Daoy (cell line): ENCODE results near the gene CCDC40. TPM values are rescaled to one million over a fixed set of nuclear protein-coding genes. Genes with fewer than 3 reads are reported as not detected.

ENCODE experiments used
- DNase-seq: peaks from one replicate; pipeline ENCODE4 v3.0.0-alpha.2; 2015; ENCODE audit warnings: low read depth
- total RNA-seq: library from RNA; depleted of rRNA; stranded (reverse); fragments of >200 nt; shearing (Covaris generic); gene quantifications from 2 replicates; pipeline ENCODE4 v1.2.3, GENCODE V29; 2014

Gene CCDC40
- total RNA-seq, 1 experiment from 2014 or later = 1.7 TPM

DNA sequence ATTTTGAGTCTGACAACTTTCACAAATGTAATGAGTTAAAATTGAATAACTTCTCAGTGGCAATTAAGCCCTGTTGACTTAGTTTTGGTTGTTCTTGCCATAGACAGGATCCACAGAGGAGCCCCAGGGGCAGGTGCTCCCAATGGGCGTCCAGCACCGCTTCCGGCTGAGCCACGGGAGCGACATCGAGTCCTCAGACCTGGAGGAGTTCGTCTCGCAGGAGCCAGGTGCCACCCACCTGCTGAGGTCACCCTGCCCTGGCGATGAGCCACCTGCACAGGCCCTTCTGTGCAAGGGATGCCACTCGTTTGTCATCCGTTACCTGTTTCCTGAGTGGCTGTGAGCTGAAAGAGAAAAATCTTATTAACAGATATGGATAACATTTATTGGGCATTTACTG, 10.7 kb downstream of the CCDC40 start:
- DNase-seq = no peak

DNA sequence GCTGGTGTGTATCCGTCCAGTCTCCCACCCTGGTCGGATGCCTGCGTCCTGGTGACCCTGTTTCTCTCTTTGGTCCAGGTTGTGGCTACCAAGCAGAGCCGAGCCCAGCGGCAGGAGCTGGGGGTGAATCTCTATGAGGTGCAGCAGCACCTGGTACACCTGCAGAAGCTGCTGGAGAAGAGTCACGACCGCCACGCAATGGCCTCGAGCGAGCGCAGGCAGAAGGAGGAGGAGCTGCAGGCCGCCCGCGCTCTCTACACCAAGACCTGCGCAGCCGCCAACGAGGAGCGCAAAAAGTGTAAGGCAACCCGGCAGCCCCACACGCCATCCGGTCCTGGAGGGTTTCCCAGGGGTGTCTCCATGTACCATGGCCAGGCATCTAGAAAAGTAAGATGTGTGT, 13.5 kb downstream of the CCDC40 start:
- no peak for DNase-seq

DNA sequence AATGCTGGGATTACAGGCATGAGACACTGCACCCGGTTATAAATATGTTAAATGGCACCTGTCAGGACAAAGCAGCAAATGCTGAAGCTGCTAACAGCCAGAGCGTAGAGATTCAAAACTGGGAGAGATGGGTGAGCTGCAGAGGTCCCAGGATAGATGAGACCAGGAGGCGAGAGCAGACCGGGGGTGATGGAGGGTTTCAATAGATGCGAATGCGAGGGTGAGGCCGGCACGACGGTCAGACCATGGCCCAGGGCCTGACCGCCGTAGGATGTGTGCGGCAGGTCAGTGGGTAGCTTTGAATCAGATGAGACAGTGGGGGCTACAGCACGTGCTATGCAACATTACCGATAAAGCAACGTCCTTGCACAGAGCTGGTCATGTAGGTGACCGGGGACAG, 14.3 kb downstream of the CCDC40 start:
- DNase-seq = no peak

DNA sequence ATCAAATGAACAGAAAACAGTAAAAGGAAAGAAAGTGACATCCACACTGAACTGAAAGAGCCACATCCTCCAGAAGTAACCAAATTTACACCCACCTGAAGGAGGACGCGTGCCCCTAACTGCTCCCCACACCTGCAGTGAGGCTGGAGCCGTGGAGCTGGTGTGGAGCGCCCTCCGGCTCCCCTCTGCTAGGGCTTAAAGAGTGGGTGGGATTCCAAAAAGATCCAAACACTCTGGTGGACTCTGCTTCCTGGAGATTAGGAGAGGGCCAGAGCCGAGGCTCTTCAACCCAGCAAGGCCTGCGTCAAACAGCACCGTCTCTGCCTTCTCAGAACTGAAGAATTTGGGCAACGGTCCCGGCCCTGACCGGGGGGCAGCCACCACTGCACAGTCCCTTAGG, 15.2 kb downstream of the CCDC40 start:
- DNase-seq = no peak

DNA sequence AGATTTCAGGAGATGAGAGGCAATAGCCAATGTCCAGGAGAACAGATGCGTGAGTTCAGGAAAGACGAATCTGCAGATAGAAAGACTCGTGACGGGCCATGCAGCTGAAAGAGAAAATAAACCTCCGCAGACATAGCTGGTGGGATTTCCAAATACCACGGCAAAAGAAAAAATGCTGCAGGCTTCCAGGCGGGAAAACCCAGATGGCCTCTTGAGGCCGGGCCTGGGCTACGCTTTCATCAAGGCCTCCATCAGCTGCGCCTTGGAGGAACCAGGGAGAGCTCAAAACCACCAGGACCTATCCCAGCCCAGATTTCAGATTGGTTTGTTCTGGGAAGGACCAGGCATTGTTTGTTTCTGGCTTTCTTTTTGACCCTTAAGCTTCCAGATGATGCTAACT, 16.7 kb downstream of the CCDC40 start:
- no peak for DNase-seq

DNA sequence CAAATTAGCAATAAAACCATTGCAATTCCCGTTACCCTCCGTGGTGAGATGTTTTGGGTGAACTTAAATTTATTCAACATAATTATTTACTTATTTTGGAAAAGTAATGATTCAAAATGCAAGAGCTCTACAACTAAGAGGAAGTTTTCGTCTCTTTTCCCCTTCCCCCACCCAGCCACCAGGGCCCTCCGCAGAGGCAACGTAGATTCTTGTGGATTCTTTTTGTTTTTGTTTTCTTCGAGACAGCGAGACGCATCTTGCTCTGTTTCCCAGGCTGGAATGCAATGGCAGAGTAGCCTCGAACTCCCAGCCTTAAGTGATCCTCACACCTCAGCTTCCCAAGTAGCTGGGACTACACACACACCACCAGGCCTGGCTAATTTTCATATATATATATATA, 19.2 kb downstream of the CCDC40 start:
- DNase-seq = no peak

DNA sequence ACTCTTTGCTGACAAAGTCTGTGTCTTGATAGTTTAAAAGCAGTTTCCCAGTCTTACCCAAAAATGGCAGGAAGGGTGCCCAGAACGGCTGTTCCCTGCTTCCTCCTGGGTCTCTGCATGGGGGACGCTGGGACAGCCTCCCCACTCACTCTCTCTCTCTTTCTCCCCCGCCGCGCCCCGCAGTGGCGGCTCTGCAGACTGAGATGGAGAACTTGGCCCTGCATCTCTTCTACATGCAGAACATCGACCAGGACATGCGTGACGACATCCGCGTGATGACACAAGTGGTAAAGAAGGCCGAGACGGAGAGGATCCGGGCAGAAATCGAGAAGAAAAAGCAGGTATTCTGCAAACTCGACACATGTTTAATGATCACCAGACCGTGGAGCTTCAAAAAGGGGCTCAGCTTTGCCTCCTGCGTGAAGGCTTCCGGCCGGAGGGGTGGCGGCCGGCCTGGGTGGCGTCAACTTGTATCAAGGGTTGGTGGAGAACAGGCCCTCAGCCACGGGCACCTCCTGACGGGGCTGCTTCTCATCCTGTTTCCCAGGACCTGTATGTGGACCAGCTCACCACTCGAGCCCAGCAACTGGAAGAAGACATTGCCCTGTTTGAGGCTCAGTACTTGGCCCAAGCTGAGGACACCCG, 22.0 kb downstream of the CCDC40 start:
- no peak for DNase-seq

DNA sequence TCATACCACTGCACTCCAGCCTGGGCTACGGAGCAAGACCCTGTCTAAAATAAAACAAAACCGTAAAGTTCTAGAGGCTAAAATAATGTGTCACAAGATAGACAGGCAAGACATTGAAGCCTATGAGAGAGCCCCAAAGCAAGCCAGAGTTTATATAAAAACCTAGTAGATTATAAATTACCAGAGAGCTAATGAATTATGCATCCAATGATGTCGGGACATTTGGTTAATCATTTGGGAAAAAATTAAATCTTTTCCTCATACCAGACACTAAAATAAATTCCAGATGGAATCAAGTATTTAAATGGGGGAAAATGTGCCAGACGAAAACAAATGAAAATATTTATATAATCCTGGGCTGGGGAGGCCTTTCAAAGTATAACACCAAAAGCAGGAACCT, 24.2 kb downstream of the CCDC40 start:
- no peak for DNase-seq

DNA sequence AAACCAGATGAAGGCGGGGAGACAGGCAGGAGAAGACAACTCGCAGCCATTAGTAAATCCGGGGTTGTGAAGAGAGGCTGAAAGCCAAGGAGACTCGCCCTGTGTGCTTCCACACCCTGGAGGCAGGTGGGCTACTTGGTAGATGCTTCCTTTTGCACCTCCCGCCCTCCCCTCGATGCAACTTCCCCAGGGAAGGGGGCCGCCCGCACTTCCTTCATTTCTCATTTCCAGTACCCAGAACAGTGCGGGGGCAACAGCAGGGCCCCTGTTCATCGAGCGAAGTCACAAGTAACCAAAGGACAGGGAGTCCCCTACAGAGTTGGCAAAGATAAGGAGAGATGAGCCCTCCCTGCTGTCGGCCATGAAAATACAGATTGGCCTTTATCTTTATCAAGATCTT, 25.0 kb downstream of the CCDC40 start:
- no peak for DNase-seq

DNA sequence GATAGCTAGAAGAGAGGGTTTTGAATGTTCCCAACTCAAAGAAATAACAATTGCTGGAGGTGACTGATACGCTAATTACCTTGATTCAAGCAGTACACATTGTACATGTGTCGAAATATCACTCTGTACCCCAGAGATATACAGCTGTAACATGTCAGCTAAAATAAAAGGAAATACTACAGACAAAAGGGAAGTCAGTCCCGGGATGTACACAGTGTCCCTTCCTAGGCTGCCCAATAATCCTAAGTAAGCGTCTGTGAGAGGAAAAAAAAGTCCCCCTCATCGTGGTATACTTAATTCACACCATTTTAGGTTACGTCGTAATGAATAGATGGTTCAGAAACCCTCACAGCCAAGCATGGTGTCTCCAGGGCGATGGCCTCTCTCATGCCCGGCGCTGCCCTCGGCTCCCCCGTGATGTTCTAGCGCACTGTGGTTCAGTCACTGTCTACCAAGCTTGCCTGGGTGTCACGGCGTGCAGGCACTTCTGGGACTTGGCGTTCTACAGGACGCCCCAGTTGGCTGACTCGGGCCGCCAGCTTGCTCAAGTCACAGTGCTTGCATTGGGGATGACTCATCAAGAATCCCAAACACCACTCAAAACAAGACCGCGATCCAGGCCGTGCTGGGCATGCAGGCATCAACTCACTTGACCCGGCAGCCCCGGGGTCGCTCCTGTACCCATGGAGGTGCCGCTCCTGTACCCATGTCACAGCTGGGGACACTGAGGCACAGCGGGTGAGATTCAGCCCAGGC, 27.6 kb downstream of the CCDC40 start:
- DNase-seq = peak; percentile 73

DNA sequence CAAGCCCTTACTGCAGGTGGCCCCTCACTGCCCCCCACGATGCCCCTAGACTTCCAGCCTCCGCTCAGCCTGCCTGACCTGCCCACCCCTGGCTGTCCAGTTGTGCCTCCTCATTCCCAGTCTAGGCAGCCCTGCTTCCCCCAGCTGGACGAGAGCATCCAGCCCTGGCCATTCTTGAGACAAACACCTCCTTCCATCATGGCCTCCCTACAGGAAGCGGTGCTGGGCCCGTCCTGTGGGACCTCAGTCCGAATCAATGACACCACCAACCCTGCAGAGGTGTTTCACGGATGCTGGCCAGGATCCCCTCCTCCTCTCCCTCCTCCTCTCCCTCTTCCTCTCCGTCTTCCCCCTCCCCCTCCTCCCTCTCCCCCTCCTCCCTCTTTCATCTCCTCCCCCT, 28.3 kb downstream of the CCDC40 start:
- no peak for DNase-seq

DNA sequence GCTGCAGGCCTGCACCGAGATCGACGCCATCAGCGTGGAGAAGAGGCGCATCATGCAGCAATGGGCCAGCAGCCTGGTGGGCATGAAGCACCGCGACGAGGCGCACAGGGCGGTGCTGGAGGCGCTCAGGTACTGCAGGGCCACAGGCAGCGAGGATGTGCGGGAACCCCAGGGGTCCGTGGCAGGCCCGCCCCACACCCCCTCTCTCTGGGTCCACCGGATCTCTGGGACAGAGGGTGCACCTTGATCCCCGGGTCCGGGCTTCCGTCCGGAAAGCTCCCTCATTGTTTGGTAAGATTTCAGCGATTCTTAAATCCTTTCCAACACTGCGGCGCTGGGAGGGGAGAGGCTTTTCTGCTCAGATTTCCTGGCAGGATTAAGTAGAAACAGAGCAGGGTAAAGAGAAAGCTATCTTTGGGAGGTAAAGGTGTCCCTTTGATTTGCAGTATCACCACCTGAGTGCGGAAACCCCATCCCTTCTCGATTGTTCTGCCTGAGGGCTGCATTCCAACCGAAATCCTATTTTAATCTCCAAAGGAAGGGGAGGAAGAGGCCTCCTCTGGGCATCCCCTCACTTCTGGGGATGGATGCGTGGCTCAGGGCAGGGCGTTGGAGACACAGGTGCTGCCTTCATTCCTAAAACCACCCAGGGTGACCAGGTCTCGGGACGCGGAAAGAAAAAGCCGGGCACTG, 29.2 kb downstream of the CCDC40 start:
- no peak for DNase-seq

DNA sequence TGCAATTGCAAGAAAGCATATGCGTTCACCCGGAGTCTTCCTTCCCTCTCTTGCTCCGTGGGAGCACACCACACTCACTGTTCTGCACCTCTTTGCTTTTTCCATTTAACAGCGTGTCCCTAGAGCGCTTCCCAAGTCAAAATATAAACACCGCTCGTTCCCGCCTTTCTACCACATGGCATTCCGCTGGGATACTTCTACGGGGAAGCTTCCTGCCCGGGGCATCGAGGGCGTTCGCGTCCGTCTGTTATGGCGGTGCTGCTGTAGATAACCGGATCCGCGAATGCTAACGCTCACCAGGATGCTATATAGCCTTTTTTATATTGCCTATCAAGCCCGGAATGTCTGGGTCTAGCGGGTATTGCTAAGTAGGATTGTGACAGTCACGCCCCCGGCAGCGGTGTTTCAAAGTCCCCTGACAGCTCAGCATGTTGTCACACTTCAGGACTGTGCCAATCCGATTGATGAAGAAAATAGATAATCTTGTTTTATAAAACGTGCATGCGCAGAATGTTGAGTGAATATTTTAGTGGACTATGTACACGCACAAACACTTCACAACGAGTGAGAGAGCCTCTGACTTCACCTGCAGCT, 31.0 kb downstream of the CCDC40 start:
- no peak for DNase-seq

DNA sequence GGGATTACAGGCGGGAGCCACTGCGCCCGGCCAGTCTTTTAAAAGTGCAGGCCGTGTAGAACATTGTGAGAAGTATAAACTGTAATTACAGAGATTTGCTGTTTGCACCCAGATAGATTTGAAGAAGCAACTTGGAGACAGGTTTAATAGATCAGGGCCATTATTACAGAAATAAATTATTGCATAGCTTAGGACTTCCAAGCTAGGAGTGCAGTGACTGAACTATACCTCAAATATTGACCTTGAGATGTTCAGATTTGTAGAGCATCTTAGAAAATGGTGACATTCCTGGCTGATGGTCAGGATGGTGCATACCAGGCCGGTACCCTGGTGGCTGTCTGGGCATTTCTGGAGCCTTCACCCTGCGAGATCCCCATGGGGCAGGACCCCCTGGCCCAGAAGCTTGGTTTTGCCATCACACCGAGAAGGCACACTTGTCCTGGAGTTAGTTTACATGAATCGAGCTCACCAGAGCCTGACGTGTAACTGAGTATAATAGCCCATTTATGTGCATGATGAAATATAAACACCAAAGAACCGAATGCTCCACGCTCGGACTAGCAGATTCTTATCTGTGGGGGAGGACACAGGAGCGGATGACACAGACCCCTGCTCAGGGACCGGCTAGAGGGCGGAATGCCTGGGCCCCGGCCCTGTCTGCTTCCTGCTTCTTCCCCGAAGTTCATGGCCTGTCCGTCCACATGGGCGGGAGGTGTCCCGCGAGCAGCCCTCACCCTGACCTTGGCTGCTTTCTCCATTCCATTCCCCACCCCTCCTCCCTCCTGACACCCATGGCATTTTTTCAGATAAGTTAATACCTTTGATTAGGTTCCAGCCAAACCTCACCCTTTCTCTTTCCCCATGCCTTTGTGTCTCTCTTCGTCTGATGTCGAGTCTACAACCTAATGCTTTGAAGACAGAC, 32.1 kb downstream of the CCDC40 start:
- peak; percentile 20 for DNase-seq

DNA sequence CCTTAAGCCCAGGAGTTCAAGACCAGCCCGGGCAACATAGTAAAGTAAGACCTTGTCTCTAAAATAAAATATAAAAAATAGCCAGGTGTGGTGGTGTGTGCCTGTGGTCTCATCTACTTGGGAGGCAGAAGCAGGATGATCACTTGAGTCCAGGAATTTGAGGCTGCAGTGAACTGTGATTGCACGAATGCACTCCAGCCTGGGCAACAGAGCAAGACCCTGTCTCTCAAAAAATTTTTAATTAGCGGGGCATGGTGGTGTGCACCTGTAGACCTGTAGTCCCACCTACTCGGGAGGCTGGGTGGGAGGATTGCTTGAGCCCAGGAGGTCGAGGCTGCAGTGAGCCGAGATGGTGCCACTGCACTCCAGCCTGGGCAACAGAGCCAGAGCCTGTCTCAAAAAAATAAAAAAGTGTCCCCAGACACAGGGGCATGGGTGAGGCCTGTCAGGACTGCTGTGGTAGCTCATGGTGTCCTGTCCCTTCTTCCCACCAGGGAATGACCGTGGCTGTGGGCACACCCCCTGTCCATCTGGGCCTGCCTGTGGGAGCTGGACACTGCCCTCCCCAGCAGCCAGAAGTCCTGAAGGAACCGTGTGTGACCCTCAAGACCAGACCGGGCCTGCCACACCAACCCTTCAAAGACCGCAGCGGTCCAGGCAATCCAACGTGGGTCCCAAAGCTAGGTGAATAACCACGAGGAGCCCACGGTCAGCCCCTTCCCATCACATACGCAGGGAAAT, 34.1 kb downstream of the CCDC40 start:
- DNase-seq = no peak

DNA sequence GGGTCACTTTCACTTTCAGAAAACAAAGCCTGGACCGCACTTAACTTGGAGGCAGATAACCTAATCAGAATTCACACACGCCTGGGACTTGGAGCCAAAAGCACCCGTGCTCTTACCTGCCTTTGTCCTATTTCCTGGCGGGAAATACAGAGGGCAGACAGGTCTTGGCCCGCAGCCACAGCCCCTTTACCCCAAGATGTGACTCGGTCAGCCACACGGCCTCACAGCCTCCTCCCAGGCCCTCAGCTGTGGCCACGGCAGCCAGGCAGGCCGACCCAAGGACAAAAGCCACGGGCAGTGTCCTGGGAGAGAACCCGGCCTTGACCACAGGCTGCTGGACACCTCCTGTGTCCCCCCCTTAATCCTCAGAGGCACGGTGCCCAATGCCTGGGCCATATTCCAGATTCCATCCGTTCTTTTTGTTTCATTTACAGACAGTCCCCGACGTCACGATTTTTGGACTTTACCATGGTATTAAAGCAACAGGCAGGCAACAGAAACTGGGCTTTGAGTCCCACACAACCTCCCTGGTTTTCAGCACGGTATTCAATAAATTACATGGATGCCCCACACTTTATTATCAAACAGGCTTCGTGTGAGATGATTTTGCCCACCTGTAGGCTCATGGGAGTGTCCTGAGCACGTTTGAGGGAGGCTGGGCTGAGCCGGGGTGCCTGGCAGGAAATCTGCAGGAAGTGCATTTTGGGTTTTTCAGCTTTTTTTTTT, 34.8 kb downstream of the CCDC40 start:
- peak; percentile 14 for DNase-seq

DNA sequence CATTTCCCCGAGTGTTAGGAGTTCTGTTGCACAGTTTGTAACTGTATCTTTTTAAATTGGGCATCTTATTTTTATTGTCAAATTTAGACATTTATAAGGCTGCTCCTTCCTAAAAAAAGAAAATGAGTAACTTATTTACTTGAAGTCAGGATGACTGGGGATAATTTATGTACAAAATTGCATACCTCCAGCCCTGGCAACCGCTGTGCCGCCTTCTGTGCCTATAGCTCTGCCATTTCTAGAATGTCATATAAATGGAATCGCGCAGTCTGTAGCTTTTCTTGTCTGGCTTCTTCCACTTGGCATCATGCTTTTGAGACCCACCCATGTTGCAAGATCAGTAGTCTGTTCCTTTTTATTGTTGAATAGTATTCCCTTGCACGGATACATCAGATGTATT, 36.0 kb downstream of the CCDC40 start:
- DNase-seq = no peak

DNA sequence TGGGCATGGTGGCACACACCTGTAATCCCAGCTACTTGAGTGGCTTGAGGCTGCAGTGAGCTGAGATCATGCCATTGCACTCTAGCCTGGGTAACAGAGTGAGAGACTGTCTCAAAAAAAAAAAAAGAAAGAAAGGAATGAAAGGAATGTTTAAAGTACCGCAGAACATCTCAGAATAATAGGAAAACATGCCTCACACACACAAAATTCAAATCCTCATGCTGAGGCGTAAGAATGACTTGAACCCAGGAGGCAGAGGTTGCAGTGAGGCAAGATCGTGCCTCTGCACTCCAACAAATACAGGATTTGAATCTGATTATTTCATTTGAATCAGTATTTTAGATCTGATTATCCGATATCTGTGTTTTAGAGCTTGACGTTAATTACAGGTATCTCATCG, 43.6 kb downstream of the CCDC40 start:
- DNase-seq = no peak

DNA sequence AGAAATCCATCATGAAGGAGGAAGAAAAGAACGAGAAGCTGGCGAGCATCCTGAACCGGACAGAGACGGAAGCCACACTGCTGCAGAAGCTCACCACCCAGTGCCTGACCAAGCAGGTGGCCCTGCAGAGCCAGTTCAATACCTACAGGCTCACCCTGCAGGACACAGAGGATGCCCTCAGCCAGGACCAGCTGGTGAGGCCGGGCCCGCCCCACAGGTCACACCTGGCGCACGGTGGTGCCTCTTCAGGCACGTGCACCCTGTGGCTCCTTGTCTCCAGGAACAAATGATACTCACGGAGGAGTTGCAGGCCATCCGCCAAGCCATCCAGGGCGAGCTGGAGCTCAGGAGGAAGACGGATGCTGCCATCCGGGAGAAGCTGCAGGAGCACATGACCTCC, 45.2 kb downstream of the CCDC40 start:
- DNase-seq = no peak
